IMR-90 (cell line): ENCODE data around the gene SLC49A4. TPM values are rescaled to one million over a fixed set of nuclear protein-coding genes. Genes with fewer than 3 reads are reported as not detected.
A peak's percentile ranks its signal among the peaks of the same experiment; 100 is the strongest.

Experiments used
- ATAC-seq: fragments of 200-7000 bp; cut with Tn5 transposase; 2 replicates; pipeline ENCODE4 v1.9.1; 2020; ENCODE audit warnings: low read depth, mild to moderate bottlenecking, moderate library complexity
- BruUV-seq: library from RNA; stranded (reverse); fragments of 400-500 nt; replicated peaks from 2 replicates; lab custom pipeline; 2021; lab: Mats Ljungman, UMichigan
- CTCF ChIA-PET: fragments of 300-600 bp; formaldehyde crosslinking; extraction: SDS; loops from one replicate; lab custom pipeline; 2021; ENCODE audit warnings: antibody characterized with exemption; lab: Yijun Ruan, JAX
- POLR2A ChIA-PET: fragments of 300-600 bp; sonication (Branson Sonifier 250); formaldehyde crosslinking; loops from one replicate; lab custom pipeline; 2022; ENCODE audit warnings: antibody characterized with exemption; ENCODE audit not compliant: unreplicated experiment; lab: Charles Lee
- DNase-seq: peaks from one replicate; pipeline ENCODE4 v3.0.0; 2013
- H2AFZ ChIP-seq: replicated peaks from 2 replicates; pipeline ENCODE3; 2013; ENCODE audit warnings: low read length, mild to moderate bottlenecking; ENCODE audit not compliant: poor library complexity
- H2AK5ac ChIP-seq: 2 replicates; pipeline ENCODE4 v1.6.1; 2013; ENCODE audit warnings: low read depth, low read length, inconsistent platforms
- H2AK9ac ChIP-seq: replicated peaks from 2 replicates; pipeline ENCODE3; 2013; ENCODE audit warnings: mild to moderate bottlenecking, low read depth, low read length, moderate library complexity; ENCODE audit not compliant: poor library complexity
- H2BK120ac ChIP-seq: 2 replicates; pipeline ENCODE4 v1.6.1; 2013; ENCODE audit warnings: low read depth, low read length, inconsistent platforms
- H2BK15ac ChIP-seq: 3 replicates; pipeline ENCODE4 v1.6.1; 2013; ENCODE audit warnings: low read depth, low read length, inconsistent platforms
- H2BK20ac ChIP-seq: 2 replicates; pipeline ENCODE4 v1.6.1; 2013; ENCODE audit warnings: low read depth, mild to moderate bottlenecking, inconsistent platforms, low read length, moderate library complexity
- H2BK5ac ChIP-seq: 2 replicates; pipeline ENCODE4 v1.6.1; 2013; ENCODE audit warnings: mild to moderate bottlenecking, low read depth, low read length, inconsistent platforms; ENCODE audit not compliant: poor library complexity, severe bottlenecking
- H3K14ac ChIP-seq: replicated peaks from 2 replicates; pipeline ENCODE4 v1.6.1; 2013; ENCODE audit warnings: low read depth, low read length, inconsistent platforms
- H3K18ac ChIP-seq: 2 replicates; pipeline ENCODE4 v1.6.1; 2013; ENCODE audit warnings: low read depth, low read length, control low read depth
- H3K23ac ChIP-seq: 2 replicates; pipeline ENCODE4 v1.6.1; 2013; ENCODE audit warnings: low read depth, low read length, inconsistent platforms
- H3K27ac ChIP-seq: 2 replicates; pipeline ENCODE4 v1.5.1; 2013; ENCODE audit warnings: mild to moderate bottlenecking, control low read depth, low read length; ENCODE audit not compliant: insufficient read depth
- H3K27me3 ChIP-seq: 2 replicates; pipeline ENCODE4 v1.6.1; 2013; ENCODE audit warnings: low read length; ENCODE audit not compliant: control insufficient read depth, insufficient read depth
- H3K36me3 ChIP-seq: 2 replicates; pipeline ENCODE4 v1.6.1; 2013; ENCODE audit warnings: low read length, mixed read lengths; ENCODE audit not compliant: control insufficient read depth, insufficient read depth
- H3K4ac ChIP-seq: 2 replicates; pipeline ENCODE4 v1.6.1; 2013; ENCODE audit warnings: low read depth, low read length, inconsistent platforms
- H3K4me1 ChIP-seq: 2 replicates; pipeline ENCODE4 v1.6.1; 2013; ENCODE audit warnings: low read length, mixed read lengths; ENCODE audit not compliant: control insufficient read depth, insufficient read depth
- H3K4me2 ChIP-seq: 2 replicates; pipeline ENCODE4 v1.6.1; 2013; ENCODE audit warnings: low read depth, mild to moderate bottlenecking, control low read depth, low read length, moderate library complexity
- H3K4me3 ChIP-seq: 2 replicates; pipeline ENCODE4 v1.5.1; 2013; ENCODE audit warnings: low read depth, mild to moderate bottlenecking, control low read depth, low read length, moderate library complexity; ENCODE audit not compliant: insufficient read depth
- H3K56ac ChIP-seq: 2 replicates; pipeline ENCODE4 v1.6.1; 2013; ENCODE audit warnings: low read length, inconsistent platforms; ENCODE audit not compliant: insufficient read depth; ENCODE audit errors: extremely low read depth
- H3K79me1 ChIP-seq, 2 experiments: 2 replicates each; pipeline ENCODE4 v1.6.1; 2013; ENCODE audit warnings: low read length in 2 of 2, inconsistent platforms in 1 of 2, low read depth in 1 of 2
- H3K9ac ChIP-seq: 2 replicates; pipeline ENCODE4 v1.6.1; 2013; ENCODE audit warnings: low read depth, low read length, control low read depth
- H3K9me1 ChIP-seq: 2 replicates; pipeline ENCODE4 v1.6.1; 2013; ENCODE audit warnings: low read length, inconsistent platforms; ENCODE audit not compliant: insufficient read depth
- H3K9me3 ChIP-seq: 2 replicates; pipeline ENCODE4 v1.6.1; 2013; ENCODE audit warnings: low read length; ENCODE audit not compliant: control insufficient read depth, insufficient read depth
- H4K20me1 ChIP-seq: 2 replicates; pipeline ENCODE4 v1.6.1; 2013; ENCODE audit warnings: low read length, inconsistent platforms; ENCODE audit not compliant: insufficient read depth
- H4K5ac ChIP-seq: 2 replicates; pipeline ENCODE4 v1.6.1; 2013; ENCODE audit warnings: mild to moderate bottlenecking, low read depth, low read length, control low read depth
- H4K8ac ChIP-seq, 2 experiments: 2 replicates each; pipeline ENCODE4 v1.6.1; 2013; ENCODE audit warnings: low read depth in 2 of 2, low read length in 2 of 2, control low read depth in 1 of 2, inconsistent platforms in 1 of 2
- H4K91ac ChIP-seq: 2 replicates; pipeline ENCODE4 v1.6.1; 2013; ENCODE audit warnings: low read depth, low read length, inconsistent platforms; ENCODE audit not compliant: insufficient read depth
- CEBPB ChIP-seq: IDR thresholded peaks from 2 replicates; pipeline ENCODE4 v1.6.1; 2012; ENCODE audit warnings: low read depth, low read length, improper control_type of control experiment
- RFX5 ChIP-seq: IDR thresholded peaks from 2 replicates; pipeline ENCODE4 v1.8.0; 2012; ENCODE audit warnings: low read depth, mild to moderate bottlenecking, low read length, moderate library complexity
- WGBS, 2 experiments: methylation state at CpG; one replicate each; pipeline versions ENCODE4 v1.1.5 to v1.1.7; 2013; ENCODE audit warnings: missing lambda C conversion rate in 2 of 2; ENCODE audit not compliant: insufficient read length in 1 of 2; ENCODE audit errors: extremely low coverage in 2 of 2; 5-methylcytosine and 5-hydroxymethylcytosine counted together
- dilution Hi-C: fragments of 300-500 bp; cut with HindIII; formaldehyde crosslinking; loops from one replicate; pipeline ENCODE4 v1.14.3; 2018; ENCODE audit warnings: low sequenced_read_pairs; ENCODE audit not compliant: unreplicated experiment
- in situ Hi-C: fragments of 300-500 bp; cut with MboI; formaldehyde crosslinking; loops from 3 replicates; pipeline ENCODE4 v1.14.3; 2019; ENCODE audit warnings: low sequenced_read_pairs, inconsistent platforms, mixed read lengths
- intact Hi-C: fragments of 100-400 bp; cut with micrococcal nuclease; formaldehyde crosslinking; loops from 2 replicates; pipeline ENCODE4 v1.10.0; 2022
- polyA plus RNA-seq, 3 experiments: library from polyadenylated mRNA; depleted of rRNA; stranded (reverse); fragments of >200 nt; gene quantifications; 2 replicates each; pipeline ENCODE4 v1.2.3, GENCODE V29; 2012; ENCODE audit warnings: low replicate concordance in 1 of 3
- total RNA-seq: library from RNA; depleted of rRNA; stranded (reverse); fragments of >200 nt; gene quantifications from 2 replicates; pipeline ENCODE4 v1.2.3, GENCODE V29; 2012

The SLC49A4 gene
- total and polyA plus RNA-seq, 2 of the 4 experiments (the other 2 are of a cell fraction), result 6.5 to 6.8 TPM

GRCh38 chr3:122857019-122857418 is 62.1 kb downstream of the SLC49A4 start:
- H2AFZ ChIP-seq, result no peak overlapping the region
- H3K56ac ChIP-seq, result no peak overlapping the region
- in situ Hi-C loops, result no loop called here
- no peak overlapping the region for H3K4me3 ChIP-seq
- no peak overlapping the region for H3K18ac ChIP-seq
- no CpG with 5 or more reads among the region's 1 CpG for whole genome bisulfite sequencing, 2 experiments
- no peak overlapping the region for H4K5ac ChIP-seq
- H3K9ac ChIP-seq, result no peak overlapping the region
- peak overlapping the region; percentile 18; the same call in 1 of the 2 replicates for H3K4me2 ChIP-seq
- intact Hi-C loops, result no loop called here
- H2AK5ac ChIP-seq, result no peak overlapping the region
- no peak overlapping the region for H2BK5ac ChIP-seq
- 0 out of 2 replicates have a peak, but pooled peaks cover 5% of the 10 kb centered on the region for H3K9me1 ChIP-seq
- peak; percentile 17 for ATAC-seq
- CTCF ChIA-PET, result no interaction called here
- no peak overlapping the region for H3K14ac ChIP-seq
- H2BK15ac ChIP-seq, result no peak overlapping the region
- dilution Hi-C loops, result no loop called here
- peak; percentile 62 for DNase-seq
- no TSS peak for BruUV-seq
- H3K27me3 ChIP-seq, result no peaks in the 10 kb centered on the region
- H4K20me1 ChIP-seq, result no peaks in the 10 kb centered on the region
- H3K23ac ChIP-seq, result no peak overlapping the region
- no peaks in the 10 kb centered on the region for H3K36me3 ChIP-seq
- no peak overlapping the region for H4K8ac ChIP-seq
- no peak overlapping the region for H2BK20ac ChIP-seq
- no peak overlapping the region for H3K27ac ChIP-seq
- peak; percentile 57; the same call in 1 of the 2 replicates for TF ChIP-seq CEBPB
- no peak for TF ChIP-seq RFX5
- no peak overlapping the region for H4K91ac ChIP-seq
- no peaks in the 10 kb centered on the region for H3K9me3 ChIP-seq
- H2AK9ac ChIP-seq, result no peak overlapping the region
- H2BK120ac ChIP-seq, result no peak overlapping the region
- no peaks in the 10 kb centered on the region for H3K4me1 ChIP-seq
- no peaks in the 10 kb centered on the region for H3K79me1 ChIP-seq
- H3K4ac ChIP-seq, result no peak overlapping the region
- POLR2A ChIA-PET, result no interaction called here
